Activated T-cell treated with anti-CD3 and anti-CD28 coated beads for 4 hours (primary cell): Measurements from ENCODE around the gene DHFR.
"Not testable (repeated sequence)": the region's sequence is repeated elsewhere in the genome, so short reads cannot be mapped to it uniquely, and the experiment has no call there.

ENCODE experiments used
- DNase-seq: peaks from one replicate; pipeline ENCODE4 v3.0.0-alpha.2; 2020

Gene DHFR

DNA sequence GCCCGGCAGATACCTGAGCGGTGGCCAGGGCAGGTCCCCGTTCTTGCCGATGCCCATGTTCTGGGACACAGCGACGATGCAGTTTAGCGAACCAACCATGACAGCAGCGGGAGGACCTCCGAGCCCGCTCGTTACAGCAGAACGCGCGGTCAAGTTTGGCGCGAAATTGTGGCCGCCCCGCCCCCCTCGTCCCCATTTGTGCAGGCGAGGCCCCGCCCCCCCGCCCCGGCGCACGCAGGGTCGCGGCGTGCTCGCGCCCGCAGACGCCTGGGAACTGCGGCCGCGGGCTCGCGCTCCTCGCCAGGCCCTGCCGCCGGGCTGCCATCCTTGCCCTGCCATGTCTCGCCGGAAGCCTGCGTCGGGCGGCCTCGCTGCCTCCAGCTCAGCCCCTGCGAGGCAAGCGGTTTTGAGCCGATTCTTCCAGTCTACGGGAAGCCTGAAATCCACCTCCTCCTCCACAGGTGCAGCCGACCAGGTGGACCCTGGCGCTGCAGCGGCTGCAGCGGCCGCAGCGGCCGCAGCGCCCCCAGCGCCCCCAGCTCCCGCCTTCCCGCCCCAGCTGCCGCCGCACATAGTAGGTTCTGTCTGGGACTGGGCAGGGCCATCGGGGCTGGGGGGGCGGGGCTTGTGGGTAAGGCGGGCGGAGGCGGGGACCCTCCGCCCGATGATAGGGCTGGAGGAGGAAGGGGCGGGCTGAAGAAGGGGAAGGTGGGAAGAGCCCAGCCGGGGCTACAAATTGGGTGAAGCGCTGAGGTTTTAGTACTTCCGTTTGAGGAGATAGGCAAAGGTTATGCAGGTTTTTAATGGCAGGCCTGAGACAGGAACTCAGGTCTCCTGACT is at the start of gene DHFR, which contains the start of gene MSH3:
Gene DHFR, minus strand, starts transcription at position 593 of the 840 bp plus-strand sequence. Its CDS starts 494 bp downstream, at position 99.
Gene MSH3, plus strand, starts transcription at position 262 of the 840 bp plus-strand sequence. Its CDS starts 76 bp downstream, at position 338.
- DNase-seq: peak; percentile 77

DNA sequence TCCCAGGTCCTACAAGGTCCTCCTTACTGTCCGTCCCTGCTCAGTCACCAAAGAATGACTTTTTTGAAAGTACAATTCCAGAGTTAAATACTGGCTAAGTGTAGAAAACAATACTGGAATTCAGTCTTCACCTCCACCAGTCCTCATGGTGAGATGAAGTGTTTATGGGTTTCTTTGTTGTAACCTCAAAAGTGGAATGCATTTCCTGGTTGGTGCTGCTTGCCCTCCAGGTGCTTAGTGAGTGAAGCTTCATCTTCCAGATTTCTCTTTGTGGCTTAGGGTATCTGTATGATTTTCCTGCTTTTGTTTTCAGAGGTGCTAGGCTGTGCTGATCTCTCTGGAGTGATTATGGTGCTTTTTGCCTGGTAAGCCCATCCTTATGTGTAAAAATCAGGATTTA is 49.4 kb upstream of the DHFR start:
- no peak for DNase-seq

DNA sequence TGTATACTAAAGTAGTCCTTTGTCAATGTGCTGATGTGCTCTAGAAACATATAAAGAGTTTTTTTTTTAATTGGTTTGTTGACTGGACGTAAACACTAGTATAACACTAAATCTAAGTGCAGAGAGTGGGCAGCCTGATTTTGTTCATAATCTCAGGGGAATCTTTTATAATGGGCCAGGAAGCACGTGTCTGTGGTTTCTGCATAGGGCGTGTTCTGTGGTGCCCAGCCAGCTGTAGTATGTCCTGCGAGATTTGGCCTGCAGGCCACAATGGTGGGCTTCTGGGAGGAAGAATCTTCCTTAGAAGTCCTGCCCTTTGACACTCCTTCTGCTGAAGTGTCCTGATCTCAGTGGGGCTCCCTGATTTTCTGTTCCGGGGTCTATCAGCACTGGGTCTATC is 49.0 kb upstream of the DHFR start:
- no peak for DNase-seq

DNA sequence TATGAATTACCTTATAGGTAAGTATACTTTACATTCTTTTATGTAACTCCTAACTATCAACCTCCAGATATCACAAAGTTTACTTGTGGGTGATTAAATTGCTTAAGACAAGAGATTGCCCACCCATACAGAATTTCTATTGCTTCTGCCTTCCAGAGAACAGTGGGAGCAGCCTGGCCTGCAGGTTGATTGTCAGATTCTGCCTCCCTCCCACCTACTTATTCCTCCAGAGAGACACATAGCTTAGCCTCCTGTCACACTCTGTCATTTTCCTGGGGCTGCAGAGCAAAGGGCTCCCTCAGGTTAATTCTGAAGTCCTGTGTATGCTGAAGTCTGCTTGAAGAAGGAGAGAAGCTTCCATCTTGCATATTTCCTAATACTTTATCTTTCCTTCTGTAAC is 48.5 kb upstream of the DHFR start:
- DNase-seq: no peak

DNA sequence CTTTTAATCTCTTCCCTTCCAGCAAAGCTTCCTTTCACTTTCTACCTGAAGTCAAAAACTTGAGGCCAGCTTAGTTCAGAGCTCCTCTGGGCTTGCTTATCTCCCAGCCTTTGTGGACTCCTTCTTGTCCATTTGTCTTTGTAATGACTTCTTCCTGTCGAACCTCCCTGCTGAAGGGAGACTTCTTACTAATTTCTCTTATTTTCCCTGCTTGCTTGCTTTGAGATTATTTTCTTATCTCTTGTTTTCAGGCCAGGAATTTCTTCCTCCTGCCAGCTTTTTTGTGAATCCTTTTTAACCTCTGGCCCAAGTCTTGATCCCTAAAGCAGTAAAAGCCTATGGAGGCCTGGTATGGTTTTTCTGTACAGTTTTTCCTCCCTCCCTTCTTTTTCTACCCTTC is 46.8 kb upstream of the DHFR start:
- no peak for DNase-seq

DNA sequence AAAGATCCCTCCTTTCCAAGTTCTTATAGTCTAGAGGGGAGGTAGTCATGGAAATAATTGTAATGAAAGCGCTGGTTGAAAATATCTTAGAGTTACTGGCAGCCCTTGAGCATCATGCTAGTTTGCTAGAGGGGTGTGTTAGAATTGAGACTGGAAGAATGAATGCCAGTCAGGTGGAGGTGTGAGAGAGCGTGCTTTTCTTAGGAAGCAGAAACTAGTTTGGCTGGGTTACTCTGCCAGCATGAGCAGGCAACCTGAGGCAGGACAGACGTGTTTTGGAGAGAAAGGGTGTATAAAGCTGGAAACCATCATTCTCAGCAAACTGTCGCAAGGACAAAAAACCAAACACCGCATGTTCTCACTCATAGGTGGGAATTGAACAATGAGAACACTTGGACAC is 43.6 kb upstream of the DHFR start:
- DNase-seq: no peak

DNA sequence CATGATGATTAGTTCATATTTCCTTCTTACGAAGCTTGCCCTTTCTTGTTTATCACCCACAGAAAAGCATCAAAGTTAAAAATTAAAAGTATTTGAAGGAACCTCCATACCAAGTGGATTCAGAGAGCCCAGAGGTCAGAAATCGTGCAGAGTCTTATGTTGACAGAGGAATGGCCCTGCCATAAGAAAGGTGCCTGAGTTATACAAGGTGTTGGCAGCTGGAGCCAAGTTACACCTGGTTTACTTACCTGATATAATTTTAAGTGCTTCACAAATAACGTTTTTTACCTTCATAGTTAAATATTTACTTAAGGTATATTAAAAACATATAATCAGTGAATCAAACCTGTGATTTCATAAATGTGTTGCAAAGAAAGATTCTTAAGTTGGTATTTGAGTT is 42.3 kb upstream of the DHFR start:
- no peak for DNase-seq

DNA sequence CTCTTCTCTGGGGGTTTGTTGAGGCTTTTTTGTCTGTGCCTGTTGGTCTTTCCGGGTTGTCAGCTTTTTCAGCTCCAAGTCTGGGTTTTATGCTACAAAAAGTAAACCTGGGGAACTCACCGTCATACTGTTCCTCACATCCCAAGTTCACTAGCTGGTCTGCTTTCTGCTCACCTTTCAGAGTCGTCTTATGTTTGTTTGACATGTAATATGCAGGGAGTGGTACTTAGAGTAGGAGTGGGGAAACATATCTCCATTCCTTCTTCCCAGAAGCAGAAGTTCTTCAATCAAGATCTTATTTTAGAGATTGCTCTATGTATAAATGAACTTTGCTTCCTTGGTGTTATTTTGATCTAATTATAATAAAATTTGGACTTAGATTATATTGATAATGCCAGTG is 41.7 kb upstream of the DHFR start:
- DNase-seq: no peak

DNA sequence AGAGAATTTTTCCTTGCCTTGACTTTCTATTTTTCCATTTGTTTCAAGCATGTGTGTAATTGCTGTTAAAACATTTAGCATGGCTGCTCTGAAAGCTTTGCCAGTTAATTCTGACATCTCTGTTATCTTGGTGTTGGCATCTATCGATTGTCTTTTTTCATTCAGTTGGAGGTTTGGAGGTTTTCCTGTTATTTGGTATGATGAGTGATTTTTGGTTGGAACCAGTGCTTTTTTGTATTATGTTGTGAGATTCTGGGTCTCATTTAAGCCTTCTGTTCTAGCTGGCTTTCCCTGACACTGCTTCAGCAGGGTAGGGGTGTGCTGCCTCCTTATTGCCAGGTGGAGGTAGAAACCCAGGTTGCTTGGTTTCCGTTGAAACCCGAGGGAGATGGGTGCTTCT is 40.9 kb upstream of the DHFR start:
- no peak for DNase-seq

DNA sequence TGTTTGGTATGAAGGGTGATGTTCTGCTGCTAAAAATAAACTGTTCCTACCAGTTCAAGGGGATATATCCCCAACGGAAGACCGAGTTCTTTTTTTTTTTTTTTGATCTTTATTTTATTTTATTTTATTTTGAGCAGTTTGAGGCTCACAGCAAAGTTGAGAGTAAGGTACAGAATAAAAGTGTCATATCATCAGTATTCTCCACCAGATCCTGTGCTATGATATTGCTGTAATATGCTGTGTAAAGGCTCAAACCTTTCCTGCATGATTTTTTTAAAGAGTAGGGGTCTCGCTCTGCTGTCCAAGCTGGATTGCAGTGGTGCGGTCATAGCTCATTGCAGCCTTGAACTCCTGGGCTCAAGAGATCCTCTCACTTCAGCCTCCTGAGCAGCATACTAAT is 34.8 kb upstream of the DHFR start:
- no peak for DNase-seq

DNA sequence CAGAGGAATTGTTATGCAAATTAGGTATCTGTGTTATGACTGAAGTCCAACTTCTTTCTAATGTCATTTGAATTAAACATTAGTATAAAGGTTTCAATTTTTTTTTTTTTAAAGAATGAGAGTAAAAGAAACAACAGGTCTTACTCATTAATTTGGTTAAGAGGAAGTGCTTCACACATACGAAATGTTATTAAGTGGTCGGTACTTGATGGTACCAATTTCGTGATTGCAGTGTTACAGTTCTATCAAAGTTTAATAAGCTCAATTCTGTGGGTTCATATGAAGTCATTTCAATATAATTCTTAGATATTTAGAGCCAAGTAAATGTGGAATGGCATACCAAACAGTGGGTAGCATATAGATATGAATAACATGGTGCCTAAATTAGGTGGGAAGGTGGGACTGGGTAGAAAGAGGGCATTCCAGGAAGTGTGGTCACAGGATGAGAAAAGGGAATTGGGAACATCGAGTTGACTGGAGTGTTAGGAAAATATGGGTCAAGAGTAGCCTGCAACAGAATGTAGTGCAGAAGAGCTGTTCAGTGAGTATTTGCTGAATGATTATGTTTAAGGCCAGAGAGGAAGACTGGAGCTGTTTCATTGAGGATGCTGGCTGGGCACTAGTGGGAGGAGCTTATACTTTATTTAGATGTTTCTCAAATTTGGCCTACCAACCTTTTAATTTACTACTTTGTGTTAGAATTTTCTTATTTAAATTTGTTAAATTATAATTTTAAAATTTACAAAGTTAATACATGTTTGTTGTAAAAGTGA is 34.1 kb upstream of the DHFR start:
- no peak for DNase-seq

DNA sequence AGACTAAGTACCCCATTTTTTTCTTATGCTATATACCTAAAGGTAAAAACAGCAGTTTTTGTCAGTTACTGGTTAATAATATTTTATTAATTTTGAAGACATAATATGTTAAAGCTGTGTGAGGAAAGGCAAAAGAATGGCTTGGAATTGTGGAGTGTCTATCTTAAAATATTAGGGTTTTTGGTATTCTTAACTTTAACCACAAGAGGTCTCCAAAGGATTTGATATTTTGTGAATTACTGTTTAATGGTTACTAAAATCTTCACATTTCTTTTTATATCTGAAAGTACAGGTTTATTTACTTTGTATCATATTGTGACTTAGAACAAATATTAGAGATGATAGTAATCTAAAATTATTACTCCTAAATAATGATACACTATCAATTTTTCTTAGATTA is 32.0 kb upstream of the DHFR start:
- DNase-seq: no peak

DNA sequence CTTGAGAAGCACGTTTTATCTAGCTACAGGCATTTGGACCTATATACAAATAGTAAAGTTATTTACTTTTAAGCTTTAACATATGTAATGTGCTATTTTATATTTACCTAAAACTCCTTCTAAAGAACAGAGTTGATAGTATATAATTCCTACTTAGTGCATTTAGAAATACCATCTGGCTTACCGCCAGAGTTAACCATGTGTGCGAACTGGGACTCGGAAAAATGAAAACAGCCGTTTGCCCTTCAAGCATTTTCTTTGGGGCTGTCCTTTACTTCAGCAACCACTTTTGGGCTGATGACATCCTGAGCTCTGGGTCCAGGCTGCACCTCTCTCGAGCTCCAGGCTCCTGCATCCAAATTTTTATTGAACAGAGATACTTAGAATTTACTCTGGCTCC is 21.9 kb upstream of the DHFR start:
- no peak for DNase-seq

DNA sequence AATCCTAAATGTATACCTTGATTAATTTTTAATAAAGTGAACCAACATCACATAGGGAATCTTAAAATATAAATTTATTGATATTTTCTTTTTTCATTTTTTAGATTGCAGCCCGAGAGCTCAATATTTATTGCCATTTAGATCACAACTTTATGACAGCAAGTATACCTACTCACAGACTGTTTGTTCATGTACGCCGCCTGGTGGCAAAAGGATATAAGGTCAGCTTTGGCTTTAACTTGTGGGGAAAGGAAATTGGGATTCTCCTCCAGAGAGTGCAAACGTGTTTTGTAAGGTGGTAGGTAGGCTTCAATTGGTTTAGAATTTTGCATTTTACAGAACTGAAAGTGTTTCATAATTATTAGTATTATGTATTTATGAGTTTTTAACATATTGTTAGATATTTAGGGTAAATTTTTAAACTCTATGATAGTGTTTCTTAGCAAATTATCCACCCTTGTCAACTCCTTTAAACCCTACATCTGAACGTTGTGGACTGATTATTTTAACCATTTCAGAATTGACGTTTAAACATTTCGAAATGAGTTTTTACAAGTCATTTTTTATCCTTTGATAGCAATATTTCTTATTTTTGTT is 17.5 kb upstream of the DHFR start:
- peak; percentile 42 for DNase-seq

DNA sequence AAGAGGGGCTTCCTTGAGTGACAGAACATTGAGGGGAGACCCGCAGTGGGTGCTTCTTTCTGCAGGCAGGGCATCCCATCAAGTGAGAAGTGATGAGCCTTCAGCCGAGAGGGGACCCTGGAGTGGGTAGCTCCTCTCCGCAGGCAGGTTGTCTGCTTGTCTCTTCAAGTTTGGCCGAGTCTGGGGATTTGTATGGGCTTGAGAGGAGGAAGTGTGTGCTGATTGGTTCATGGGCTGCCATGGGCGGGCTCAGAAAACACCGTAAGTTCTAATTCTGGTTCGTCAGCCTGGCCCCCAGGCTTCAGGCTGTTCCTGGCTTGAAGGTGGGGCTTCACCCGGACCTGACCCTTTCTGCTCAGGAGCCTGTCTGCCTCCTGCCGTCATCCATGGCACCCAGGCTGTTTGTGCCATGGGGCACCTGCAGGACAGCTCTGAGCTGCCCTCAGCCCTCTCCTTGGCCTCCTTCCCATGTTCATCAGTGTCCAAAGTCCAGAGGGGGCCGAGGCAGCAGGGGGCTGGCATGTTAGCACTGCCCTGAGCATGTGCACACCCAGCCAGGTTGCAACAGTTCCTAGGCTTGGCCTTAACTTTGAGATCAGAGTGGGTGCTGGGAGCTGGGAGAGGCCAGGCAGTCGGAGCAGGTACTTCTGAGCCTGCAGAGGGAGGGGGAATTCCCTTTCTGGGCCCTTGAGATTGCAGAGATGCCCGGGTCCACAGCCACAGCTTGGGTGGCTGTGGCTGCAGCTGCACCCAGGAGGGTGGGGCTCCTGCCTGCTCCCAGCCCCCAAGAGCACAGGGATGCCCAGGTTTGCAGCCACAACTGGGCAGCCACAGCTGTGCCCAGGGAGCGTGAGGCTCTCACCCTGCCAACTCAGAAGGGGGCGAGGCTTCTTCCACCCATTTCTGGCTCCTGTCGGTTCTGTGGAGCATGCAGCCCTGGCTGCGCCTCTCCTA is 13.5 kb upstream of the DHFR start:
- DNase-seq: no peak

DNA sequence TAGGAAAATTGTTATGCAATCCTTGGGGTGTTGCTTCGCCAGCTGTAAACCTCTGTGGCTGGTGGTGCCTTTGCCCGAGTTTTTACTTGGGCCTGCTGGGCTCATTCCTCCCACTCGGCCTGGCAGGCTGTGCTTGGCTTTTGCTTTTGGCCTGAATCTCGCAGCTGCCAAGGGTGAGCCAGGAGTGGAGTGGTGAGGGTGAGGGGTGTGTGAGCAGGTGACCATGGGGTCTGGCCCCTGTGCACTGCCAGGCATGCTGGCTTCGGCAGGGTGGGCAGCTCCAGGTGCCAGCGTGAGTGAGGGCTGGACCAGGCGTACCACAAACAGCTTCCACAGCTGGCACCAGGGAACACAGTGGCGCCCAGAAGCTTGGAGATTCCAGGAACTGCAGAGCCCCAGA is 12.6 kb upstream of the DHFR start:
- DNase-seq: no peak

DNA sequence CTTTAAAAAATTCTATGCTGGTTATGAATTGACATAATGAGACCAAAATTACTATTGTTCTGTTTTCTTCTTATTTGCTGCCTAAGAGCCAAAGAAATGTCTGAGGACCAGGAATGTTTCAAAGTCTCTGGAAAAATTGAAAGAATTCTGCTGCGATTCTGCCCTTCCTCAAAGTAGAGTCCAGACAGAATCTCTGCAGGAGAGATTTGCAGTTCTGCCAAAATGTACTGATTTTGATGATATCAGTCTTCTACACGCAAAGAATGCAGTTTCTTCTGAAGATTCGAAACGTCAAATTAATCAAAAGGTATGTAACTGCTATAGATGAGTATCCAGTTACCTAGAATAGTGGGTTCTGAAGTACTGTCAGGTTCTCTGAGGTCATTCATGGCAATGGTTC is 10.3 kb upstream of the DHFR start:
- no peak for DNase-seq

DNA sequence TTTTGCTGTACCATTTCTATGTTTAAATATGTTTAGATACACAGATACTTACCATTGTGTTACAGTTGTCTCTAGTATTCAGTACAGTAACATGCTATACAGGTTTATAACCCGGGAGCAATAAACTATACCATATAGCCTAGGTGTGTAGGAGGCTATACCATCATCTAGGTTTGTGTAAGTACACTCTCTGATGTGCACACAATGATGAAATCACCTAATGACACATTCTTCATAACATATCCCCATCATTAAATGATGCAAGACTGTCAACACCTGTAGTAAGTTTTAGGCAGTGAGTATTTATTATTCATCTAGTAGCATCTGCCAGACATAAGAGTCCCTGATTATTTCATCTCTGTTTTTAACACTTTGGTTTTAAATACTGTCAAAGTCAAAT is 7.3 kb upstream of the DHFR start:
- DNase-seq: no peak

DNA sequence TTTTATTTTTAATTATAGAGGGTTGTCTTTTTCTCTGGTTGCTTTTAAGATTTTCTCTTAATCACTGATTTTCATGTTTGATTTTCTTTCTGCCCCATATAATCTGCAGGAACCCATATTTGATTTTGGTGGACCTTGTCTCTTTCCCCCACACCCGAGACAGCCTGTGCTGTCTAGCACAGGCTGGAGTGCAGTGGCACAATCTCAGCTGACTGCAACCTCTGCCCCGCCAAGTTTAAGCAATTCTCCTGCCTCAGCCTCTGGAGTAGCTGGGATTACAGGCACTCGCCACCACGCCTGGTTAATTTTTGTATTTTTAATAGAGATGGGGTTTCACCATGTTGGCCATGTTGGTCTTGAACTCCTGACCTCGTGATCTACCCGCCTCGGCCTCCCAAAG is 5.9 kb upstream of the DHFR start:
- DNase-seq: not testable (repeated sequence)

DNA sequence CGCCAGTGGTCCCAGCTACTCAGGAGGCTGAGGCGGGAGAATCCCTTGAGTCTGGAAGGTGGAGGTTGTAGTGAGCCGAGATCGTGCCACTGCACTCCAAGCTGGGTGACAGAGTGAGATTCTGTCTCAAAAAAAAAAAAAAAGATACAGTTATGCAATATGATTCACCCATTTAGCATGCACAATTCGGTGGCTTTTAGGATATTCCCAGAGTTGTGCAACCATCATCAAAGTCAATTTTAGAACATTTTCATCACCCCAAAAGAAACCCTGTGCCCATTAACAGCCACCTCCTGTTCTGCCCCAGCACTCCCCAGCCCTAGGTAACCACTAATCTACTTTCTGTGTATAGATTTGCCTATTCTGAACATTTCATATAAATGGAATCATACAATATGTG is 4.3 kb upstream of the DHFR start:
- DNase-seq: no peak

DNA sequence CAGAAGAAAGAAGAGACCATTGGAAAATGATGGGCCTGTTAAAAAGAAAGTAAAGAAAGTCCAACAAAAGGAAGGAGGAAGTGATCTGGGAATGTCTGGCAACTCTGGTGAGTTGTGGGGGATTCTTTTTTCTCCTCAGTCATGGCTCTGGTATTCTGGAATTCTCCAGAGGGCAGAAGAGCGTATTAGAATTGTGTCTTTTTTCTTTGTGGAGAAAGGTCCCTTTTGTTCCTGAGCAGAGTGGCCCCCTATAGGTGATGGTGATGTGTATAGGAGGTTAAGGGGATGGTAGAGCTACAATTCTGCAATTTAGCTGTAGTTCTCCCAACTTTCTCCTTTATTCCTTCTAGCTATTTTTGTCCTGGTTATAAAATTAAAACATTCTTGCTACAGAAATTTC is 1.6 kb upstream of the DHFR start:
- DNase-seq: no peak

DNA sequence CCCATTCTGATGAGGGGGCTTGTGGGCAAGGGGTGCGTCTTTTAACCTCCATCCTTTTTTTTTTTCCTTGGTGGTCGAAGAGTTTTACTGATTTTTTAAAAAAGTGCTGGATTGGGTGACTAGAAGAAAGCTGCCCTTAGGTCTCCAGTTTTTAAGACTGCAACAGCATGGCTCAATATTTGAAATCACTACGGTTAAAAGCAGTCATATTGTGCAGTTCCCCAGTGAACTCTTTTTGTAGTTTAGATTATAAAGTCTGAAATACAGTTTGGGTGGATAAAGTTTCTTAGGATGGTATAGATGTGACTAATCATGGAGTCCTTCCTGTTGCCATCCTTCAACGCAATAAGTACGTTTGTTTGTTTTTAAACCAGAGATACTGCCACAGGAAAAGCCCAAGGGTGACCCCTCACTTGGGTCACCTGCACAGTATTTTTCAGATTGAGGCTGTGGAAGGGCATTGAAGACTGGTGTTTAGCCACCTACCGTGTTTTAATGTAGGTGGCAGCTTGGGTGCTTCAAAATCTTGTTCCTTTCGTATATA is 520 bp upstream of the DHFR start:
- no peak for DNase-seq

DNA sequence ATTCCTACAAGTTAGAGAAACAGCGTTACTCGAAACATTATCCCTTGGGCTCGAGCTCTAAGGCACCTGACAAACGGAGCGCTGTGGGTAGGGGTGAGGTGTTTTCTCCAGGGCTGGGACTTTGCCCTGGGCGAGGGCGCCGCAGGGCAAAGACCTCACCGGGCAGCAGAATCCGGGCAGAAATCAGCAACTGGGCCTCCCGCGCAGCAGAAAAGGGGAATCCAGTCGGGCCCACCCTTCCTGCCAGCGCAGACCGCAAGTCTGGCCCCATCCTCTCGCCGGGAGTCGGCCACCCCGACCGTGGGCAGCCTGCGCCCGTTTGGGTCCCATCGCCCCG is 761 bp downstream of the DHFR start:
- no peak for DNase-seq
